ENCODE results near the gene TNFRSF1A.
"Not testable (repeated sequence)": the region's sequence is repeated elsewhere in the genome, so short reads cannot be mapped to it uniquely, and the experiment has no call there.

TNFRSF1A gene

DNA sequence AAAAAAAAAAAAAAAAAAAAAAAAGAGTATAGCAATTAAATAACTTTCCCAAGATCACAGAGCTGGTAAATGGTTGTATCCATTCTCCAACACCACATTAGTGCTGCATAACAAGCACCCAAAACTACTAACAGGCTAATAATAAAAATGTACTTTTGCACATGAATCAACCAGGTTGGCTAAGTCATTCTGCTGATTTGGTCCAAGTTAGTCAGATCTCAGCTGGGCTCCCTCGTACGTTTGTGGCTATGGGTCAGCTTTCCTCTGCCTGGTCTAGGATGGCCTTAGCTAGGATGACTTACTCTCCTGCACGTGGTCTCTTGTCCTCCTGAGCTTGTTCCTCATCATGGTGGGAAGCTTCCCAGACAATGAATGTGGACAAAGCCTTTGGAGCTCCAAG, 39.3 kb downstream of the TNFRSF1A start:
- DNase-seq (ENCODE audit: low read depth): no peak

DNA sequence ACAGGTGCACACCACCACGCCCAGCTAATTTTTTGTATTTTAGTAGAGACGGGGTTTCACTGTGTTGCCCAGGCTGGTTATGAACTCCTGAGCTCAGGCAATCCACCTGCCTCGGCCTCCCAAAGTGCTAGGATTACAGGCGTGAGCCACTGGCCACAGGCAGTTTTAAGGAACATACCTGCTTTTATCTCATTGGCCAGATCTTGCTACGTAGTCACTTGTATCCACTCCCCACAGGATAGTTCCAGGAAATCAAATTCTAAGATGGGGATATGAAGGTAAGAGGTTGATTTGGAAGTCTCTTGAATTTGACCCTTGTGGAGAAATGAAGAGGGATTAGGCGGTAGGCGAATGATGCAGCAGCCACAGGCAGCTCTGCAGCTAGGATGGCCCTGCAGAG, 40.2 kb downstream of the TNFRSF1A start:
- no peak for DNase-seq (ENCODE audit: low read depth)

DNA sequence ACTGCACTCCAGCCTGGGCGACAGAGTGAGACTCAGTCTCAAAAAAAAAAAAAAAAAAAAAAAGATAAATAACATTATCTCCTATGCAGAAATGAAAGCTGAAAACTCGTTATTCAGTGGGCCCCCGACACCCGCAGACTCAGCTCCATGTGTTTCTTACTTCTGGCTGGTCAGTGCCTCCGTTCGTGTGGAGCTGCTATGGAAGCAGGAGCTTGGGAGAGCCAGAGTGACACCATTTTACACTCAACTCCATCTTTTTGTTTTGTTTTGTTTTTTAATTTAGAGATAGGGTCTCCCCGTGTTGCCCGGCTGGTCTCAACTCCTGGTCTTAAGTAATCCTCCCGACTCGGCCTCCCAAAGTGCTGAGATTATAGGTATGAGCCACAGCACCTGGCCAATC, 44.7 kb downstream of the TNFRSF1A start:
- DNase-seq (ENCODE audit: low read depth): no peak

DNA sequence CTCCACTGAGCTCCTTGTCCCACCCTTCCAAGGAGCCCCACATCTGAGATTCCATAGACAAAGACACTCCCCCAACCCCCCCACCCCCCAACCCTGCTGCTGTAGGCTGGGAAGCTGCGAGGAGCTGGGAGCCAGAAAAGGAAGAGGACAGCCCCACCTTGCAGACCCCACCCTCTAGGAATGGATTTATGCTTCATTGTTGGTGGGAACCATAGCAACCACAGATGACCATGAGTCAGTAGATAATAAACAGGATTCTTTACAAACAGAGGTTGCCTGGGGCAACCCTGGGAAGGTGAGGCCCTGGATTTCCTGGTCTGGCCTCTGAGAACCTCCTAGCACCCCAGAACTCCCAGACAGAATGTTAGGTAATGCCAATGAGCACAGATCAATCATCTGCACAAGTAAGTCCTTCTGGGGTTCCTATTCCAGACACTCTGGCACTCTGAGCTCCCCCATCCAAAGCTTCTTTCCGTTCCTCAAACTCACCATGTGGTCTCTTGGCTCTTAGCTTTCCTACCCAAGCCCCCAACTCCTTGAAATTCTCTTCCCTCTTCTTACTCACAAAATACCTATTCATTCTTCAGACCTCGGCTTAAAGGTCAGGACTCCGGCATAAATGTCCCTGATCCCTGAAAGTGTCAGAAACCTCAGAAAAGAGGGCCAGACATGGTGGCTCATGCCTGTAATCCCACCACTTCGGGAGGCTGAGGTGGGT, 46.6 kb downstream of the TNFRSF1A start:
- no peak for DNase-seq (ENCODE audit: low read depth)

DNA sequence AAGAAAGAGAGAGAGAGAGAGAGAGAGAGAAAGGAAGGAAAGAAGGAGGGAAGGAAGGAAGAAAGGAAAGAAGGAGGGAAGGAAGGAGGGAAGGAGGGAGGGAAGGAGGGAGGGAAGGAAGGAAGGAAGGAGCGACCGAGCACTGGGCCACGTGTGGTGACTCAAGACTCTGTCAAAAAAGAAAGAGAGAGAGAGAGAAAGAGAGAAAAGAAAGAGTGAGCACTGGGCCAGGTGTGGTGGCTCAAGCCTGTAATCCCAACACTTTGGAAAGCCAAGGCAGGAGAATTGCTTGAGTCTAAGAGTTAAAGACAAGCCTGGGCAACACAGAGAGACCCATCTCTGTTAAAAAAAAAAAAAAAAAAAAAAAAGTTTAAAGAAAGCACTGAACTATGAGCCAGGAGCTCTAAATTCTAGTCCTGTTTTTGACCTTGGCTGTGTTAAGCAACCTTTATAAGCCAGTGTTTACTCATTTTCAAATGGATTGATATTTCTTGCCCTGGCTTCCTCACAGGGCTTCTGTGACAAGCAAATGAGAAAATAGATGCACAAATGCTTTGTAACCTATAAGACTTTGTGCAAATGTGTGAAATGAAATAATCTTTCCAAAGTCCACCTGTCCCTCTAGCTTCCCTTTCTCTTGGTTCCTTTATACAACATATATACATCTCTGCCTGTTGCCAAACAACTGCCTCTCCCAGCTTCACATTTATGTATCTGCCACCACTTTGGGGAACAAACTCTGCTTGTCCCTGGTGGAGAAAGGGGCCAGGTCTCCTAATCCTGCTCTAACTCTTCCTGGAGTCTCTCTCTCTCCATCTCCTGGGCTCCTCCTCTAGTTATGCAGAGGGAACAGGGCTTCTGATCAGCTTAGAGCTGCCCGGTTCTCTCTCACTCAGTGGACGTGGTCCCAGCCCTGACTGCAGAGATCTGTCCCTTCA, 47.5 kb downstream of the TNFRSF1A start:
- DNase-seq (ENCODE audit: low read depth): no peak

DNA sequence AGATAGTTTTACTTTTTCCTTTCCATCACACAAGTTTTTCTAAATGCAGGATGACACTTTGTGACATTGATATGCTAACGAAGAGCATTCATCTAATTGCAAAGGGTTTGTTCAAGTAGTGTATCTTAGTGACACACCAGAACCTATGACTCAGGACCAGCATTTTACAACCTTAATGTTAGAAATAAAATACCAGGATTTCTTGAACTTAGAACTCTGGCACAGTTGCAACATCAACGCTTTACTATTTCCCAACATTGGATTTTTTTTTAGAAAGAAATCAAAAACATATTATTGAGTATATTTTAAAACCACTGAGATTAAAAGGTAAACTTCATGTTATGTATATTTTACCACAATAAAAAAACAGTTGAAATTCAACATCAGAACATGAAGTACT, 49.3 kb downstream of the TNFRSF1A start:
- no peak for DNase-seq (ENCODE audit: low read depth)

DNA sequence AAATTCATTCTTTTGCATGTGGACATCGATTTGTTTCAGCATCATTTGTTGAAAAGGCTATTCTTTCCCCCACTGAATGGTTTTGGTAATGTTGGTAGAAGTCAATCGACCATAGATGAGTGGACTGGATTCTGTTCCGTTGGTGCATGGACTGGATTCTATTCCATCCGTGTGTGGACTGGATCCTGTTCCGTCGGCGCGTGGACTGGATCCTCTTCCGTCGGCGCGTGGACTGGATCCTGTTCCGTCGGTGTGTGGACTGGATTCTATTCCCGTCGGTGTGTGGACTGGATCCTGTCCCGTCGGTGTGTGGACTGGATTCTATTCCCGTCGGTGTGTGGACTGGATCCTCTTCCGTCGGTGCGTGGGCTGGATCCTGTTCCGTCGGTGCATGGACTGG, 52.0 kb downstream of the TNFRSF1A start:
- not testable (repeated sequence) for DNase-seq (ENCODE audit: low read depth)

DNA sequence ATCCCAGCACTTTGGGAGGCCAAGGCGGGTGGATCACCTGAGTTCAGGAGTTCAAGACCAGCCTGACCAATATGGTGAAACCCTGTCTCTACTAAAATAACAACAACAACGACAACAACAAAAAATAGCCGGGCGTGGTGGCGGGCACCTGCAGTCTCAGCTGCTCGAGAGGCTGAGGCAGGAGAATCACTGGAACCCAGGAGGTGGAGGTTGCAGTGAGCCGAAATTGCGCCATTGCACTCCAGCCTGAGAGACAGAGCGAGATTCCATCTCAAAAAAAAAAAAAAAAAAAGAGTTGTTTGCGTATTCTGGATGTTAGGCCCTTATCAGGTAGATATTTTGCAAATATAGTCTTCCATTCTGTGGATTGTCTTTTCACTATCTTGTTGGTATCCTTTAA, 52.8 kb downstream of the TNFRSF1A start:
- DNase-seq (ENCODE audit: low read depth): not testable (repeated sequence)

DNA sequence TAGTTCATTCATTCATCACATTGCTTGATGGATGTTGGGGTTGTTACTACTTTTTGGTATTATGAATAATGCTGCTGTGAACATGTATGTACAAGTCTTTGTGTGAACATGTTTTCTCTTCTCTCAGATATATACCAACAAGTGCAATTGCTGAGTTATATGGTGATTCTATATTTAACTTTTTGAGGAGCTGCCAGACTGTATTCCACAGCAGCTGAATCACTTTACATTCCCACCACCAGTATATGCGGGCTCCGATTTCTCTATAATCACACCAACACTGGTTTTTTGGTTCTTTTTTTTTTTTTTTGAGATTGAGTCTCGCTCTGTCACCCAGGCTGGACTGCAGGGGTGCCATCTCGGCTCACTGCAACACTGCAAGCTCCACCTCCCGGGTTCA, 53.6 kb downstream of the TNFRSF1A start:
- DNase-seq (ENCODE audit: low read depth): no peak

DNA sequence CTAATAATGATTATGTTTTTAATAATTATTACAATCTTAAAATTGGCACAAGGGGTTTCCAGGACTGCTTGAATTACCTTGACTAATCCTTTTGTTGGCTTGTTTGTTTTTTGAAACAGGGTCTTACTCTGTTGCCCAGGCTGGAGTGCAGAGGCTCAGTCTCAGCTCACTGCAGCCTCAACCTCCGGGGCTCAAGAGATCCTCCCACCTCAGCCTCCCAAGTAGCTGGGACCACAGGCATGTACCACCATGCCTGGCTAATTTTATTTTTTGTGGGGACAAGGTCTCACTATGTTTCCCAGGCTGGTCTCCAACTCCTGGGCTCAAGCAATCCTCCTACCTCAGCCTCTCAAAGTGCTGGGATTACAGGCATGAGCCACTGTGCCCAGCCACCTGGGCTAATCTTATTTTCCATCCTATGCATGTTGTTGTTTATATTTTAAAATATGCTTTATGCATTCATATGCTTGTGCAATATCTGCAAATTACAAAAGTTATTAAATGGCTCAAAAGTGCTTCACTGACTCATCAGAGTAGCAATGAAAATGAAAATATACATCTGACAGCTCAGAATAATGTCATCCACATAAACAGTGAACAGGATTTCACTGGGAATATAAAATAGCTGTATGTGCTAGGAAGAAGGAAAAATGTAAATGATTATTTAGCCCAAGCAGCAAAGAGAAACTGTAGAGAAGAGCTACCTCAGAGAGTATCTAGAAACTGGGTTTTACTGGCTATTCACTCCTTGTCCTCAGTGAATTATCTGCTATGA, 56.2 kb downstream of the TNFRSF1A start:
- no peak for DNase-seq (ENCODE audit: low read depth)

DNA sequence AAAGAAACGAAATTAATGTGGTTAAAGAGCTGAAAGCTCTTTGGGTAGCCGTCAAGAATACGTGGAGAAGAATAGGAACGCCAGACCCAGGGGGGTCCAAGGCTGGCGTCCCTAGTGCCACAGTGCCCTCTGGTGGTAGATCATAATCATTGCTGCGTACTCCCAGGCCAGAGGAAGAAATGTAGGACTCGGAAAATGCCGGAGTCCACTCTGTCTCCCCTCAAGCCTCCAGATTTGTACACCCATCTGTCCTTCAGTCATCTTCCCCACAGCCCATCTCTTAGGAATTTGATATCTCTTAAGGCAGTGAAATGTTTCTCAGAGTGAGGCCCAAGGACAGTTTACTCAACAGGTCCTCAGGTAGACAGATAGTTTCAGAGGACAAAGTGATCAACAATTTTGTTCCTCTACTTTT, 56.8 kb downstream of the TNFRSF1A start:
- peak; percentile 34 for DNase-seq (ENCODE audit: low read depth)

DNA sequence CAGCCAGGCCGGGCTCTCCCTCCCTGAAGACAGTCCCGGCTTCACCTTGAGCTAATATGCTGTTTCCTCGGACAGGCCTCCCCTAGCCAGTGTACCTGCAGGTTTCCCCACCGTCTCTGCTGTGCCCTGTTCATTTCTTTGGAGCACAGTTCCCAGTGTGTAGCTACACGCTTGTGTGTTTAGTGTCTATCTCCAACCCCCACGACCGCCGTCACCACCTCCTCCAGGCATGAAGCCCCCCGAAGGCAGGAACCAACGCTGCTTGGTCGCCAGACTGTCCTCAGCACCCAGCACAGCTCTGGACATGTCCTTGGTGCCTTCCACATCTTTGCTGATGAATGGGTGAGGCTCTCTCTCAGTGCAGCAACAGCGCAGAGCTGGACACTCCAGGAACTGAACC, 57.6 kb downstream of the TNFRSF1A start:
- DNase-seq (ENCODE audit: low read depth): no peak

DNA sequence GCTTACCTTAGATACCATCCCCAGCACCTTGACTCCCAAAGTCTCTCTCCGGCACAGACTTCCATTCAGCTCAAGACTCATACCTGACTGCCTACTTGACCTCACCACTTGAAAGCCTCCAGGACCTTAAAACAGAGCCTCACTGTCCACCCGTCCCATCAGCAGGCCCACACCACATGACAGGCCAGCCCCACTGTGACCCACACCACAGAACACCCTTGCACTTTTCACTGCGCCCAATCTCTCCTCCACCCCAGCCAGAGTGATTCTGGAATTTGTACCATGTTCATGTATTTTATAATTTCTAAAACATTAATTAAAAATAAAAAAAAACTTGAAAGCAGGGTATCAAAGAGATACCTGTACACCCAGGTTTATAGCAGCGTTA, 59.4 kb downstream of the TNFRSF1A start:
- DNase-seq (ENCODE audit: low read depth): no peak

DNA sequence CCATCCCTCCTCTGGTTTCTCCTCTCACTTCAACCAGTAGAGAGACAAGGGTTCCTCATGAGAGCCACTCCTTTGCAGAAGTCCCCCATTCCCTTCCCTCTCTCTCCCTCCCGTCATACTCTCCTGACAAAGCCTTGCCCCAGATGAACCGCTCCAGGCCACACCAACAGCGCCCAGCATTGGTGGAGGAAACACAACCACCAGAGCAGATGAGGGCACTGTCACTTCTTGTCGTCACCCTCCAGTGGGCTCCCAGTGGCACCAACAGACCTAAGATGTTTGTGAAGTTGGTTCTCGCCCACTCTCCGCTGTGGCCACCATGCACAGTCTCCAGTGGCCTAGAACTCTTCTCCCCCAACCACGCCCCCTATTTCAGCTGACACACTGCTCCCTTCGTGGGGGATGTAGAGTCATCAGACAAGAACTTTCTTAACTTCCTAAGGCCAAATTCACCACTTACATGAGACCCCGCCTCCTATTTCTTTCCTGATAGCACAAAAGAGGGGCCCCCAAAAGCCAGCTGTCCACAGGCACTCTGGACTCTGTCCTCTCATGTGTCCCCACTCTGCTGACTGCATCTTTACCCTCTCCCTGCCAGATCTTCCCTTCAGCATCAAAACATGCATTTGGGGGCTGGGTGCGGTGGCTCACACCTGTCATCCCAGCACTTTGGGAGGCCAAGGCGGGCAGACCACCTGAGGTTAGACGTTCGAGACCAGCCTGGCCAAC, 60.6 kb downstream of the TNFRSF1A start:
- DNase-seq (ENCODE audit: low read depth): no peak

DNA sequence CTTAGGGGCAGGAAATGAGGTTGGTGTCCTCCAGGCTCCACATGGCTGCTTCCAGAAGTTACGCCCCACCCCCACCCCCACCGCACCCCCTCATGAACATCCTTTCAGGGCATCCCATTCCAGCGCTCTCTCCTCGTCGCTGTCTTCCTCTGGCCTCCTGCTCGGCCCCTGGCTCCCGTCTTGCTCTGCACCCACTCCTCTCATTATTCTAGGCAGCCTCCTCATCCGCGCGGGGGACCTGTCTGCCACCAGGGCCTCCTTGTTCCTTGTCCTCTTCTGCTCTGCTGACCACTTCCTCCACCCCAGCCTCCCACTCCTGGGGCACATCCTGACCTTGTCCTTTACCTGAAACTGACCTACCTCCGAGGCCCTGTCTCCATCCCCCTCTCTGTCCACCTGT, 61.2 kb downstream of the TNFRSF1A start:
- no peak for DNase-seq (ENCODE audit: low read depth)

DNA sequence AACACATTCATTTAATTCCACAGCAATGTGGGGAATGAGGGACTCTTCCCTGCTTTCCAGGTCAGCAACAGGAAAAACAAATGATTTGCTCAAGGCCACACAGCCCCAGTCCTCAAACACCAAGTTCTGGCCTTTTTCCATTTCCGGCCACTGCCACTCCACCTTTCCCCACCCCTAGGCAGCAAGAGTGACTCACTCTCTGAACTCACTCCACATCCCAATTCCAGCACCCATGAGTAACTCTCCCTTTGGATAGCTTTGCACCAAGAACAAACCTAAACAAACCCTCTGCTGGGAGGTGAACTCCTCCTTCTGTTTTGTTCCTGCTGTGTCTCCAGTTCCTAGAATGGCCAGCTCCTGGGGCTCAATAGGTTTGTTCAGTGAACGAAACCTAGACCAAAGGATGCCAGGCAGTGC, 61.8 kb downstream of the TNFRSF1A start:
- DNase-seq (ENCODE audit: low read depth): no peak

DNA sequence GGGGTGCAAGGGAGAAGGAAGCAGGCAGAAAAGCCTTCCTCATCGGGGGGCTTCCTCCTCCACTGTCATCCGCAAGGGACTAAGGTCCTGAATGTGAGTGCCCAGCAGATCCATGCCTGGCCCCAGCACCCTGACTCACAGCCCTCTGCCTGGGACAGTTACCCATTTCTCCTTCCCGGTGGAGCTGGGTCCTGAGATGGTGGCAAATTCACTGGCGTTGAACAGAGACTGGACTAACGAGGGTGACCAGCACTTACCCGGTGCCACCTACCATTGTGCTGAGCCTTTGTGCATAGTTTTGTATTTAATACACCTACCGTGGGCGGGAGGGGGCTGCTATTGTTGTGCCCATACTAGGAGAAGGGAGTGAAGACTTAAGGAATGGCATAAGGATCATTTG, 62.2 kb downstream of the TNFRSF1A start:
- DNase-seq (ENCODE audit: low read depth): no peak

DNA sequence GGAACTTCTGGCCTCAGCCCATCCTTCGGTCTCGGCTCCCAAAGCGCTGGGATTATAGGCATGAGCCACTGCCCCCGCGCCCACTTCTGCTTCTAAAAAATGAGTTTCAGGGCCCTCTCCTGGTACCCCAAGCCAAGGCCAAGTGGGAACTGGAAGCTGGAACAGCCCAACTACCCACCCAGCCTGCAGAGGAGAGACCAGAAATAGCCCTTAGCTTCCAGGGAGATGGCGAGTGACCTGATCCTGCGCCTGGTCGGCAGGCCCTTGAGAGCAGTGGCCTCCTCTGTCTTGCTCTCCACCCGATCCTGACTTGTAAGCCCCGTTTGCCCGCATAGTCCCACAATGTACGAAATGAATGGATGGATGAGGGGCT, 62.6 kb downstream of the TNFRSF1A start:
- DNase-seq (ENCODE audit: low read depth): no peak
